SK-MEL-5 (cell line): Measurements from ENCODE around the gene CAMK2G. TPM values are rescaled to one million over a fixed set of nuclear protein-coding genes. Genes with fewer than 3 reads are reported as not detected.
"Not testable (repeated sequence)": the region's sequence is repeated elsewhere in the genome, so short reads cannot be mapped to it uniquely, and the experiment has no call there.

Source experiments
- DNase-seq: peaks from one replicate; pipeline ENCODE4 v3.0.0-alpha.2; 2016; ENCODE audit warnings: low read depth, low spot score
- in situ Hi-C: cut with HindIII; loops from 2 replicates; pipeline ENCODE4 v1.10.0; 2016; ENCODE audit warnings: low sequenced_read_pairs, high pct_unique_total_duplicates, low pct_unique_long_range_greater_than_20kb
- total RNA-seq: library from RNA; depleted of rRNA; stranded (reverse); fragments of >200 nt; shearing (Covaris generic); gene quantifications from 2 replicates; pipeline ENCODE4 v1.2.3, GENCODE V29; 2014

CAMK2G gene
- total RNA-seq, 1 experiment from 2014 or later: 8.9 TPM

- in situ Hi-C loops: no loop called here
These were observed 37.9 kb downstream of the CAMK2G start for GRCh38 chr10:73836427-73836980.

DNA sequence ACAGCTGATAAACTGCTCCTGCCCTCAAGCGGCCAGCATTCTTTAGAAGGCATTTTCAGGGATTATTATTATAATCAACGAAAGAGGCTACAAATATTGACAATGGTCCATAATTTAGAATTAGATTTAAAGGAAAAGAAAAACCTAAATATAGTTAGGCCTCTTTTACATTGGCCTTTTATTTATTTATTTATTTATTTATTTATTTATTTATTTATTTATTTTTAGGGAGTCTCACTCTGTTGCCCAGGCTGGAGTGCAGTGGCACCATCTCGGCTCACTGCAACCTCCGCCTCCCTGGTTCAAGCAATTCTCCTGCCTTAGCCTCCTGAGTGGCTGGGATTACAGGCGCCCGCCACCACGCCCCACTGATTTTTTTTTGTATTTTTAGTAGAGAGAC lies 45.3 kb downstream of the CAMK2G start:
- in situ Hi-C loops, DNase-seq: not testable (repeated sequence)

More at GRCh38 chr10:73836427-73836980, 37.9 kb downstream of the CAMK2G start:
- DNase-seq: no peak

GRCh38 chr10:73828161-73828560 lies 46.2 kb downstream of the CAMK2G start:
- DNase-seq: no peak
- in situ Hi-C loops: no loop called here

- in situ Hi-C loops: no loop called here
- DNase-seq: no peak
These were observed 46.8 kb downstream of the CAMK2G start for GRCh38 chr10:73827346-73828089.

DNA sequence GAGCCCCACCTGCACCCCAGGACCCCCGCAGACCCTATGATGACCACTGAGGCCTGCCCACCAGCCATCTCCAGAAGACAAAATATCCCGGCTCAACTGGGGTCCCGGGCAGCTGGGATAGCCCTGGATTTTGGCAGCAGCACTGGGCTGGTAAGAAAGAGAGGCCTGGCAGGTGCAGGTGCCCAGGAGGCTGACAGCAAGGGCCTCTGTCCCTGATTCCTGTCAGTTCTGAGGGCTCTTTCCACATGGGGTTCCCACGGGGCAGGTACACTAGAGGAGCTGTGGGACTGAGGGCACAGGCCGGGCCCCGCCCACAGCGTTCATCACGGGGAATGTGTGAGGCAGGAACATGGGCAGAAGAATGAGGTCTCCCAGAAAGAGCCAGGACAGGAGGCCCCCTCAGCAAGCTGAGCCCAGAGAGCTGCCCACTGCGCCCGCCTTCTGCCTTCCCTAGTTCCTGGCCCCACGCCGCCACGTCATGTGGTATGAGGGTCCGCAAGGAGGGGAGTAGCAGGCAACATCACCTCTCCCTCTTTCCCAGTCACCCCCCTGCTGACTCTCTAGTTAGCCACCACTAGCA lies 50.1 kb downstream of the CAMK2G start:
- DNase-seq: no peak
- in situ Hi-C loops: no loop called here

- in situ Hi-C loops: no loop called here
- no peak for DNase-seq
These were observed 51.0 kb downstream of the CAMK2G start for GRCh38 chr10:73823391-73823790.

DNA sequence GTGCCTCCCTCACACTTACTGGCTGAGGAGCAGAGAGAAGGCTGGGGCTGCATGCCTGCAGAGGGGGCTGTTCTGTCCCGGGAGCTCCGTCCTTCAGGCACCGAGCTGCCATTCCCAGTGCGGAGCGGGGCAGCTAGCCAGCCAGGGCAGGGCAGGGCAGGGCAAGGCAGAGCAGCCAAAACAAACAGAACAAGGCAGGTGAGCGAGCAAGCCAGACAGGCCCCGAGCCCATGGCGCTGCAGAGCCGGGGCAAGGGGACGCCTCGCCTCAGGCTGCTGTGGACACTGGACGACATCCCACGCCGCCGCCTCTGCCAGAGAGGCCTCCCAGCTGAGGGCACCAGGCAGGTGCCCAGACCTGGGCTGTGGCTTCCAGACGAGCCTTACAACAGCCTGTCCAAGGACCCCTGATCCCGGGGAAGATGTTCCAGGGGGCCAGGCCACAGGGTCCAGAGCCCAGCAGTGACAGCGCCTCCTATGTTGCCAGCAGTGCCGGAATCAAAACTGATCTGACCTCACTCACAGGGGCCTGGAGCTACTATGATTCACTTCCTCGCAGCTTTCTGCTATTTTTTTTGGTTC lies 54.8 kb downstream of the CAMK2G start:
- in situ Hi-C loops: no loop called here
- DNase-seq: no peak

- no peak for DNase-seq
- in situ Hi-C loops: no loop called here
These were observed 55.3 kb downstream of the CAMK2G start for GRCh38 chr10:73819081-73819480.

- no peak for DNase-seq
- in situ Hi-C loops: no loop called here
These were observed 56.0 kb downstream of the CAMK2G start for GRCh38 chr10:73818402-73818801.

GRCh38 chr10:73817826-73818225 lies 56.5 kb downstream of the CAMK2G start:
- no peak for DNase-seq
- in situ Hi-C loops: no loop called here

DNA sequence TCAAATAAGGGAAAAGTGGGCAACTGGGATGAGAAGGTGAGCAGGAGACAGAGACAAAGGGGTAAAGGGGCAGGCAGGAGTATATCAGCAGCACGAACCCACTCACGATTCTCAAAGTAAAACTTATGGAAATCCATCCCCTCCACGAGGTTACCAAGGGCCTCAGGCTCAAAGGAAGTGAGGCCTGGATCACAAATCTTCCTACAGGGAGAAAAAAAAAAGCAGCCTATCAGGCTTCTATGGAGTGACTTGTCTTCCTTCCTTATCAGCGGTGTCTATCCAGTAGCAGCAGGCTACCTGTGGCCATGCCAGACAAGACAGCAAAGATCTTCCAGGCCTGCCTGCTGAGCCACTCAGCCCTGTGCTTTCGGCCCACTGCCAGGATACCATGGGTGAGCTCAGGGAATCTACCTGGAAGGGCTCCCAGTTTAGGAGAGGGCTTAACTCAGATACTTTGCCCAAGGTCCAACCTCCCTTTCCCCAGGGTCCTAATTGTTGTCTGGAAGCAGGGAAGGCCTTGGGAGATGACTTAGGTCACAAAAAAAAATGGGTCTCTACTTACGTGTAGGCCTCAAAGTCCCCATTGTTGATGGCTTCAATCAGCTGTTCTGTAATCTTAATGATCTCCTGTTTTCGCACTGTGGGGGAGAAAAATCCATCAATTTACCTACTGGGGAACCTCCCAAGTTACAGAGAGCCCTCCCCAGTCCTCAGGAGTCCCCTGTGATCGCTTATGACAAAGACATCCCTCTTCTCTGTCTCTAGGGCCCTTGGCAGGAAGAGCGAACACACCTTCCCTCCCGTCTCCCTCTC lies 57.2 kb downstream of the CAMK2G start:
- in situ Hi-C loops: no loop called here
- DNase-seq: no peak

- DNase-seq: no peak
- in situ Hi-C loops: no loop called here
These were observed 58.7 kb downstream of the CAMK2G start for GRCh38 chr10:73815719-73816030.

GRCh38 chr10:73814896-73815718 lies 59.2 kb downstream of the CAMK2G start:
- peak; percentile 44 for DNase-seq
- in situ Hi-C loops: no loop called here

GRCh38 chr10:73814276-73814895 lies 60.0 kb downstream of the CAMK2G start:
- in situ Hi-C loops: no loop called here
- no peak for DNase-seq

DNA sequence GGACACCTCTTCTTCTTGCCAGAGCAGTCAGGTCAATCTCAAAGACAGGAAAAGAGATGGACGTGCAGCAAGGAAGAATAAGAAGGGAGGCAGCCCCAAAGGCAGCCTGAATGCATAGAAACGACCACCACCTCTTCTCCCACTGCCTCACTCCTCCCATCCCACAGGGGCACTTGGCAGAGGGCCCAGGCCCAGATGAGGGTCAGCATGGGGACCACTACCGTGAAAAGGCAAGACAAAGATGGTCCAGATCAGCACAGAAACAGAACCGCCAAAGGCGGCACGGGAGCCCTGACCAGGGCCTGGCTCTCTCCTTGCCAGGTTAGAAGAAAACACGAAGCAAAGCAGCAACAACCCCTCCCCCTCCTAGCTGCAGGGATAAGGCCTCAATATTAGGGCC lies 61.0 kb downstream of the CAMK2G start:
- in situ Hi-C loops: no loop called here
- DNase-seq: no peak

DNA sequence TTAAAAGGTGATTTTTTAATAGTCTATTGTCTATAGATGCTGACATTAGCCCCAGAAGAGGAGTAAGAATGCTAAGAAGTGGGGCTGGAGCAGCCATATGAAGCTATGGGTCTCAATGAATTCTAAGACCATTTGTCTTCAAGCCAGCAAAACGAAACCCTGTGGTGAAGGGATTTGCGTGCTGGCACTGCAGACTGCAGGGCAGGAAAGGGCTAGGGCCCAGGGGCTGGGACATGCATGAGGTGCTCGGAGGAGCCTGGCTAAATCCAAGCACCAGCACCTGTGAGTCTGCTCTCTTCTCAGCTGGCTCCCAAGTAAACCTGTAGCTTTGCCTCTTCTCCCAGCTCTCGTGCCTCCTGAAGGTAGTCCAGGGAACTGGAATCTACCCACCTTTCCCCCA lies 61.7 kb downstream of the CAMK2G start:
- DNase-seq: no peak
- in situ Hi-C loops: no loop called here
